Cerebellar nuclear complex (tissue), 1 donor: Measurements from ENCODE around the gene TAF11L11.
"Not testable (repeated sequence)": the region's sequence is repeated elsewhere in the genome, so short reads cannot be mapped to it uniquely, and the experiment has no call there.

Experiments used
- DNase-seq, 2 experiments: peaks; one replicate each; lab custom pipeline; 2025; lab: John Stamatoyannopoulos, UW

The TAF11L11 gene

DNA sequence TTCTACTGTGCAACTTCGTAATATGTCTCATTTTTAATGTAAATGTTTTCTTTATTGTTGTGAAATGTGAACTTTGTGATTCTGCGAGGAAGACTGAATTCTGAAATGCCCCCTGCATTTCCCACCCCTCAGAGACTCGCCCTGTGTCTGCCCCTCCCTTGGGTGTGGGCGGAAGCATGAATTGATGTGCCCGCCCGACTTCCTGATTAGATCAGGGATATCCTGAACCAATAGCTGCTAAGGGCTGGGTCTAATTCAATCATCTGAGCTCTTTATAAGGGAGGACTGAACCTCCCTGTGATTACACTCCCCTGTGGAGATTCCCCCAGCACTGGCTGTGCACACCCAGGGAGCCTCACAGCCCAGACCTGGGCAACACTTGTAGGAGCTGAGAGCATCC lies at the start of gene TAF11L11:
Gene TAF11L11, plus strand, starts transcription at position 304 of the 400 bp plus-strand sequence.
- not testable (repeated sequence) for DNase-seq

DNA sequence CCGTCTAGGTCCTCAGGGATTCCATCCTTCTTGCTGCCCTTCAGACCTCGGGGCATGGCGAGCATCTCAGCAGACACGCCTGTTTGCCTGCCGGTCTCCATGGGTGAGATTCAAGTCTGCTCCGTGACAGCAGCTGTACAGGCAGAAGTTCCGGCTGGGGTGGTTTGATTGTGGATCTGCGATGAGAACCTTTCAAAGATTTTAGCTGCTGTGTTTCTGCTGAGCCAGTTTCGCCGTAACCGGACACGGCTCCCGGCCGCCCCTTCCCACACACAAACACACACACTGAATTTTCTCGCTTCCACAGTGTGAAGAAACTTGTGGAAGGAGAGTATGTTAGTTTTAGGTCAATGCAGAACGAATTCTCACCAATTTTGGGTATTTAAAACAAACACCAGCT lies 18.3 kb upstream of the TAF11L11 start, which contains the start of gene TAF11L7:
Gene TAF11L7, minus strand, starts transcription at position 101 of the 400 bp plus-strand sequence.
- DNase-seq = not testable (repeated sequence)

GRCh38 chr5:17590860-17591259 lies 13.1 kb upstream of the TAF11L11 start, which contains the start of gene TAF11L8:
TSS of gene TAF11L8 (minus strand) at chr5:17590960.
- not testable (repeated sequence) for DNase-seq

- DNase-seq = not testable (repeated sequence)
Observed at GRCh38 chr5:17594255-17594654, 9.7 kb upstream of the TAF11L11 start, which contains the start of gene TAF11L9. TSS of gene TAF11L9 (minus strand) at chr5:17594394.

DNA sequence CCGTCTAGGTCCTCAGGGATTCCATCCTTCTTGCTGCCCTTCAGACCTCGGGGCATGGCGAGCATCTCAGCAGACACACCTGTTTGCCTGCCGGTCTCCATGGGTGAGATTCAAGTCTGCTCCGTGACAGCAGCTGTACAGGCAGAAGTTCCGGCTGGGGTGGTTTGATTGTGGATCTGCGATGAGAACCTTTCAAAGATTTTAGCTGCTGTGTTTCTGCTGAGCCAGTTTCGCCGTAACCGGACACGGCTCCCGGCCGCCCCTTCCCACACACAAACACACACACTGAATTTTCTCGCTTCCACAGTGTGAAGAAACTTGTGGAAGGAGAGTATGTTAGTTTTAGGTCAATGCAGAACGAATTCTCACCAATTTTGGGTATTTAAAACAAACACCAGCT lies 6.3 kb upstream of the TAF11L11 start, which contains the start of gene TAF11L10:
Gene TAF11L10, minus strand, starts transcription at position 101 of the 400 bp plus-strand sequence.
- not testable (repeated sequence) for DNase-seq

DNA sequence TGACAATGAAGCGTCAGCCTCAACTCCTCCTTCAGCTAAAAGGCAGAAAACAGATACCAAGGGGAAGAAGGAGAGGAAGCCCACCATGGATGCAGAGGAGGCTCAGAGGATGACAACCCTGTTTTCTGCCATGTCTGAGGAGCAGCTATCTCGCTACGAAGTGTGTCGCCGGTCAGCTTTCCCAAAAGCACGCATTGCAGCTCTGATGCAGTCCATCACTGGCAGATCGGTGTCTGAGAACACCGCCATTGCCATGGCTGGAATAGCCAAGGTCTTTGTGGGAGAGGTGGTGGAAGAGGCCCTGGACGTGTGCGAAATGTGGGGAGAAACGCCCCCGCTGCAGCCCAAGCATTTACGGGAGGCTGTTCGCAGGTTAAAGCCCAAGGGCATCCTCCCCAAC lies 968 bp downstream of the TAF11L11 start:
- no peak for DNase-seq

DNA sequence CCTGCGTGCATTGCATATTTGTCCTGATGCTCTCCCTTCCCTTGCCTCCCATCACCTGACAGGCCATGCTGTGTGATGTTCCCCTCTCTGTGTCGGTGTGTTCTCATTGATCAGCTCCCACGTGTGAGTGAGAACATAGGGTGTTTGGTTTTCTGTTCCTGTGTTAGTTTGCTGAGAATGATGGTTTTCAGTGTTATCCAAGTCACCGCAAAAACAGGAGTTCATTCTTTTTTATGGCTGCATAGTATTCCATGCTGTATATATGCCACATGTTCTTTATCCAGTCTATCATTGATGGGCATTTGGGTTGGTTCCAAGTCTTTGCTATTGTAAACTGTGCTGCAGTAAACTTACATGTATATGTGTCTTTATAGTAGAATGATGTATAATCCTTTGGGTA lies 3.5 kb downstream of the TAF11L11 start:
- DNase-seq = not testable (repeated sequence)

DNA sequence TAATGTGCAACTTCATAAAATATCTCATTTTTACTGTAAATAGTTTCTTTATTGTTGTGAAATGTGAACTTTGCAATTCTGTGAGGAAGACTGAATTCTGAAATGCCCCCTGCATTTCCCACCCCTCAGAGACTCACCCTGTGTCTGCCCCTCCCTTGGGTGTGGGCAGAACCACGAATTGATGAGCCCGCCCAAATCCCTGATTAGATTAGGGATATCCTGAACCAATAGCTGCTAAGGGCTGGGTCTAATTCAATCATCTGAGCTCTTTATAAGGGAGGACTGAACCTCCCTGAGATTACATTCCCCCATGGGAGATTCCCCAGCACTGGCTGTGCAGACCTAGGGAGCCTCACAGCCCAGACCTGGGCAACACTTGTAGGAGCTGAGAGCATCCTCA lies 6.1 kb downstream of the TAF11L11 start, which contains the start of gene TAF11L12:
Gene TAF11L12, plus strand, starts transcription at position 301 of the 400 bp plus-strand sequence.
- DNase-seq = not testable (repeated sequence)

GRCh38 chr5:17614872-17615605 lies 11.1 kb downstream of the TAF11L11 start:
- no peak for DNase-seq

GRCh38 chr5:17619354-17619753 lies 15.4 kb downstream of the TAF11L11 start:
- DNase-seq = no peak

DNA sequence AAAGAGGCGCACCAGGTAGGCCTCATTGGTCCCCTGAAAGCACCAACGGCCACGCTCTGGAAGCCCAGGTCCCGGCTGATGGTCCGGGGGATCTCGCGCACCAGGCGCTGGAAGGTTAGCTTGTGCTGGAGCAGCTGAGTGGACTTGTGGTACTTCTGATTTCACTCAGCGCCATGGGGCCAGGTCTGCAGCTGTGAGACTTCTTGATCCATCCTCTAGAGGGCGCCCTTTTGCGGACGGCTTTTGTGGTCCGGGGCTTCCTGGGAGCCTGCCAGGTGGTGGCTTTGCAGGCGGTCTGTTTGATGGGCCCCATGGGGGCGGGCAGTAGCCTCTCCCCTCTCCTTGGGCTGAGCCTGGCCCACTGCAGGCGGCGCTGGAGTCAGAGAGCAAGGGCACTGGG lies 16.6 kb downstream of the TAF11L11 start:
- no peak for DNase-seq

DNA sequence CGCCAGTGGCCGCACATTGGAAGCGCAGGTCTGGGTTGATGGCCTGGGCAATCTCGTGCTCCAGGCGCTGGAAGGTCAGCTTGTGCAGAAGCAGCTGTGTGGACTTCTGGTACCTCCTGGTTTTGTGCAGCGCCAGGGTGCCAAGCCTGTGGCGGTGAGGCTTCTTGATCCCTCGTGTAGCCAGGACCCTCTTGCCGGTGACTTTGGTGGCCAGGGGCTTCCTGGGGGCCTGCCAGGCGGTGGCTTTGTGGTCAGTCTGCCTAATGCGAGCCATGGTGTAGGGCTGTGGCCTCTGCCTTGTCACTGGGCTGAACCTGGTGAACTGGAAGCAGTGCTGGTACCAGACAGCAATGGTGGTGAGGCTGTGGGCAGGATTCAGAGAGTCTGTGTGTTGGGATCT lies 21.7 kb downstream of the TAF11L11 start:
- no peak for DNase-seq

GRCh38 chr5:17631788-17632187 lies 27.8 kb downstream of the TAF11L11 start, which contains the start of gene TAF11L13:
TSS of gene TAF11L13 (plus strand) at chr5:17632088.
- DNase-seq = not testable (repeated sequence)

- DNase-seq = no peak
Observed at GRCh38 chr5:17634160-17634559, 30.2 kb downstream of the TAF11L11 start, which contains the start of gene TAF11L14. TSS of gene TAF11L14 (plus strand) at chr5:17634460.

- not testable (repeated sequence) for DNase-seq
Observed at GRCh38 chr5:17649232-17649631, 45.2 kb downstream of the TAF11L11 start.

DNA sequence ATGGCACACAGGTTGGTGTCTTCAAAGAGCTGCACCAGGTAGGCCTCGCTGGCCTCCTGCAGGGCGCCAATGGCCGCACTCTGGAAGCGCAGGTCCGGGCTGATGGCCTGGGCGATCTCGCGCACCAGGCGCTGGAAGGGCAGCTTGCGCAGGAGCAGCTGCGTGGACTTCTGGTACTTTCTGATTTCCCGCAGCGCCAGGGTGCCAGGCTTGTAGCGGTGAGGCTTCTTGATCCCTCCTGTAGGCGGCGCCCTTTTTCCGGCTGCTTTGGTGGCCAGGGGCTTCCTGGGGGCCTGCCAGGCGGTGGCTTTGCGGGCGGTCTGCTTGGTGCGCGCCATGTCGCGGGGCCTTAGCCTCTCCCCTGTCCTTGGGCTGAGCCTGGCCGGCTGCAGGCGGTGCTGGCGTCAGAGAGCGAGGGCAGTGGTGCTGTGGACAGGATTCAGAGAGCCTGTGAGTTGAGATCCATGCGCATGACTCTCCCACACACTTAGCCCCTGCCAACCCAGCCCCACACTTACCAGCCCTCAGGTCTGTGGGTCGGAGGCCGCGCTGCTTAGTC lies 51.3 kb downstream of the TAF11L11 start:
- not testable (repeated sequence) for DNase-seq
